NCI-H460 (cell line): ENCODE data around the gene IGLL5. TPM values are rescaled to one million over a fixed set of nuclear protein-coding genes. Genes with fewer than 3 reads are reported as not detected.

ENCODE experiments used
- DNase-seq: peaks from one replicate; pipeline ENCODE4 v3.0.0-alpha.2; 2016; ENCODE audit warnings: low read depth; ENCODE audit errors: extremely low read depth
- total RNA-seq: library from RNA; depleted of rRNA; stranded (reverse); fragments of >200 nt; shearing (Covaris generic); gene quantifications from 2 replicates; pipeline ENCODE4 v1.2.3, GENCODE V29; 2014

IGLL5 gene
- total RNA-seq, 1 experiment from 2014 or later, result not detected

GRCh38 chr22:22925146-22925804 lies 37.7 kb downstream of the IGLL5 start:
- no peak for DNase-seq

GRCh38 chr22:22925805-22926369 lies 38.3 kb downstream of the IGLL5 start:
- DNase-seq, result no peak

- no peak for DNase-seq
Measured at GRCh38 chr22:22926370-22927195, 39.0 kb downstream of the IGLL5 start.

- DNase-seq, result no peak
Measured at GRCh38 chr22:22927196-22927887, 39.7 kb downstream of the IGLL5 start.

GRCh38 chr22:22927888-22928665 lies 40.5 kb downstream of the IGLL5 start:
- no peak for DNase-seq

GRCh38 chr22:22928666-22929380 lies 41.2 kb downstream of the IGLL5 start:
- DNase-seq, result no peak

GRCh38 chr22:22929381-22930221 lies 42.0 kb downstream of the IGLL5 start:
- no peak for DNase-seq

- no peak for DNase-seq
Measured at GRCh38 chr22:22930222-22930497, 42.5 kb downstream of the IGLL5 start.

- no peak for DNase-seq
Measured at GRCh38 chr22:22930571-22931556, 43.2 kb downstream of the IGLL5 start.

- no peak for DNase-seq
Measured at GRCh38 chr22:22931557-22932270, 44.1 kb downstream of the IGLL5 start.

GRCh38 chr22:22932512-22932941 lies 44.9 kb downstream of the IGLL5 start:
- no peak for DNase-seq

GRCh38 chr22:22933100-22933806 lies 45.6 kb downstream of the IGLL5 start:
- DNase-seq, result no peak

GRCh38 chr22:22933807-22934542 lies 46.4 kb downstream of the IGLL5 start:
- no peak for DNase-seq

GRCh38 chr22:22934543-22935055 lies 47.0 kb downstream of the IGLL5 start:
- no peak for DNase-seq

GRCh38 chr22:22935056-22935545 lies 47.5 kb downstream of the IGLL5 start:
- no peak for DNase-seq
